ENCODE results near the gene RNU4-1. TPM values are rescaled to one million over a fixed set of nuclear protein-coding genes. Genes with fewer than 3 reads are reported as not detected.

Gene RNU4-1
- total RNA-seq, 1 donor from 2014 or later, result 7,038 TPM

DNA sequence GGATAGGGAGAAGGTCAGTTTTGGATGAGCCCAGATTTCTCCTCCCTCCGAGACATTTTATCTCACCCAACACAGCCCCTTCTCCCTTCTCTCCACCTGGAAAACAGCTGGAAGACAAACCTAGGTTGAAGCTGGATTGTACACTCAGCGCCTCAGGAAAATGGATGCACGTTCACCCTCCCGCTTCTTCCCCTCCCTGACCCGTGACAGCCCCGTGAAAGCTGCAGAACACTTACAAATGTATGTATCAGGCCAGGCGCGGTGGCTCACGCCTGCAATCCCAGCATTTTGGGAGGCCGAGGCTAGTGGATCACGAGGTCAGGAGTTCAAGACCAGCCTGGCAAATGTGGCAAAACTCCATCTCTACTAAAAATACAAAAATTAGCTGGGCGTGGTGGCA is 5.5 kb downstream of the RNU4-1 start:
- Mint-ChIP-seq H3K27ac (no peak overlapping the region), H3K36me3 (ENCODE audit: insufficient read depth) (no peaks in the 10 kb centered on the region), H3K4me3 (ENCODE audit: low read depth) (no peak overlapping the region), H3K9me3 (ENCODE audit: low read depth) (no peaks in the 10 kb centered on the region), H3K27me3 (no peaks in the 10 kb centered on the region), H3K4me1 (ENCODE audit: low read depth) (no peaks in the 10 kb centered on the region)
- no peak for TF ChIP-seq CTCF (IDR thresholded peaks at IDR 0.05; ENCODE audit: unreplicated experiment)
- DNase-seq (ENCODE audit: low spot score, unreplicated experiment), result no peak

- no peak for TF ChIP-seq CTCF (IDR thresholded peaks at IDR 0.05; ENCODE audit: unreplicated experiment)
- H3K4me1 Mint-ChIP-seq (ENCODE audit: low read depth), result no peaks in the 10 kb centered on the region
- H3K9me3 Mint-ChIP-seq (ENCODE audit: low read depth), result no peaks in the 10 kb centered on the region
- H3K4me3 Mint-ChIP-seq (ENCODE audit: low read depth), result no peak overlapping the region
- H3K36me3 Mint-ChIP-seq (ENCODE audit: insufficient read depth), result no peaks in the 10 kb centered on the region
- no peaks in the 10 kb centered on the region for H3K27me3 Mint-ChIP-seq
- no peak for DNase-seq (ENCODE audit: low spot score, unreplicated experiment)
- no peak overlapping the region for H3K27ac Mint-ChIP-seq
Observed at GRCh38 chr12:120286768-120287490, 6.1 kb downstream of the RNU4-1 start.

GRCh38 chr12:120284381-120284780 is 8.7 kb downstream of the RNU4-1 start:
- no peak overlapping the region for H3K4me3 Mint-ChIP-seq (ENCODE audit: low read depth)
- no peak for TF ChIP-seq CTCF (IDR thresholded peaks at IDR 0.05; ENCODE audit: unreplicated experiment)
- H3K27me3 Mint-ChIP-seq, result no peaks in the 10 kb centered on the region
- H3K9me3 Mint-ChIP-seq (ENCODE audit: low read depth), result no peaks in the 10 kb centered on the region
- DNase-seq (ENCODE audit: low spot score, unreplicated experiment), result no peak
- H3K27ac Mint-ChIP-seq, result no peak overlapping the region
- H3K4me1 Mint-ChIP-seq (ENCODE audit: low read depth), result no peaks in the 10 kb centered on the region
- no peaks in the 10 kb centered on the region for H3K36me3 Mint-ChIP-seq (ENCODE audit: insufficient read depth)

- Mint-ChIP-seq H3K4me1 (ENCODE audit: low read depth) (no peaks in the 10 kb centered on the region), H3K36me3 (ENCODE audit: insufficient read depth) (peaks cover 3% of the 10 kb centered on the region), H3K9me3 (ENCODE audit: low read depth) (peaks cover 3% of the 10 kb centered on the region), H3K27me3 (no peaks in the 10 kb centered on the region), H3K4me3 (ENCODE audit: low read depth) (no peak overlapping the region), H3K27ac (no peak overlapping the region)
- no peak for TF ChIP-seq CTCF (IDR thresholded peaks at IDR 0.05; ENCODE audit: unreplicated experiment)
- DNase-seq (ENCODE audit: low spot score, unreplicated experiment), result no peak
Observed at GRCh38 chr12:120283318-120283717, 9.7 kb downstream of the RNU4-1 start.

DNA sequence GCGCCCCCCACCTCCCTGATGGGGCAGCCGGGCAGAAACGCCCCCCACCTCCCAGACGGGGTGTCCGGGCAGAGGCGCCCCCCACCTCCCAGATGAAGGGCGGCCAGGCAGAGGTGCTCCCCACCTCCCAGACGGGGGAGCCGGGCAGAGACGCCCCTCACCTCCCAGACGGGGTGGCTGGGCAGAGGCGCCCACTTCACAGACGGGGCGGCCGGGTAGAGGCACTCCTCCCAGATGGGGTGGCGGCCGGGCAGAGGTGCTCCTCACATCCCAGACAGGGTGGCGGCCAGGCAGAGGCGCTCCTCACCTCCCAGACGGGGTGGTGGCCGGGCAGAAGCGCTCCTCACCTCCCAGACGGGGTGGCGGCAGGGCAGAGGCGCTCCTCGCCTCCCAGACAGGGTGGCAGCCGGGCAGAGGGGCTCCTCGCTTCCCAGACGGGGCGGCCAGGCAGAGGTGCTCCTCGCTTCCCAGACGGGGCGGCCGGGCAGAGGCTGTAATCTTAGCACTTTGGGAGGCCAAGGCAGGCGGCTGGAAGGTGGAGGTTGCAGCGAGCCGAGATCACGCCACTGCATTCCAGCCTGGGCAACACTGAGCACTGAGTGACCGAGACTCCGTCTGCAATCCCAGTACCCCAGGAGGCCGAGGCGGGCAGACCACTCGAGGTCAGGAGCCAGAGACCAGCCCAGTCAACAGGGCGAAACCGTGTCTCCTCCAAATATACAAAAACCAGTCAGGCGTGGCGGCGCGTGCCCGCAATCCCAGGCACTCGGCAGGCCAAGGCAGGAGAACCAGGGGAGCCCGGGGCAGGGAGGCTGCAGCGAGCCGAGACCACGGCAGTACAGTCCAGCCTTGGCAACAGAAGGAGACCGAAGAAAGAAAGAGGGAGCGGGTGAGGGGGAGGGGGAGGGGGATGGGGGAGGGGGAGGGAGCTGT is 14.6 kb downstream of the RNU4-1 start:
- Mint-ChIP-seq H3K36me3 (ENCODE audit: insufficient read depth) (peaks cover 4% of the 10 kb centered on the region), H3K9me3 (ENCODE audit: low read depth) (peaks cover 3% of the 10 kb centered on the region), H3K27ac (no peak overlapping the region), H3K27me3 (no peaks in the 10 kb centered on the region), H3K4me1 (ENCODE audit: low read depth) (peaks cover 4% of the 10 kb centered on the region), H3K4me3 (ENCODE audit: low read depth) (no peak overlapping the region)
- TF ChIP-seq CTCF (IDR thresholded peaks at IDR 0.05; ENCODE audit: unreplicated experiment), result no peak
- DNase-seq (ENCODE audit: low spot score, unreplicated experiment), result no peak

Data from progenitor cell of endocrine pancreas (in vitro differentiated cells).